Neural progenitor cell (in vitro differentiated cells): ENCODE results near the gene EIF2D. TPM values are rescaled to one million over a fixed set of nuclear protein-coding genes. Genes with fewer than 3 reads are reported as not detected.

Experiments used
- DNase-seq: peaks from one replicate; pipeline ENCODE4 v3.0.0-alpha.2; 2016; ENCODE audit warnings: low spot score
- H2AFZ ChIP-seq: fragments of 200-600 bp; sonication (generic); replicated peaks from 2 replicates; pipeline ENCODE4 v1.6.1; 2016; ENCODE audit warnings: antibody characterized with exemption
- H3F3A ChIP-seq: fragments of 200-600 bp; sonication (generic); 2 replicates; pipeline ENCODE4 v1.6.1; 2016; ENCODE audit warnings: antibody characterized with exemption, low read depth
- H3K27ac ChIP-seq: fragments of 200-600 bp; sonication (generic); 2 replicates; pipeline ENCODE4 v1.5.1; 2016; ENCODE audit warnings: mild to moderate bottlenecking
- H3K27me3 ChIP-seq: fragments of 200-600 bp; sonication (generic); 2 replicates; pipeline ENCODE4 v1.6.1; 2016; ENCODE audit warnings: mild to moderate bottlenecking, moderate library complexity
- H3K36me3 ChIP-seq: fragments of 200-600 bp; sonication (generic); 2 replicates; pipeline ENCODE4 v1.5.1; 2016
- H3K4me1 ChIP-seq: fragments of 200-600 bp; sonication (generic); 2 replicates; pipeline ENCODE4 v1.6.1; 2016; ENCODE audit warnings: mixed run types
- H3K4me2 ChIP-seq: fragments of 200-600 bp; sonication (generic); 2 replicates; pipeline ENCODE4 v1.6.1; 2016
- H3K4me3 ChIP-seq: fragments of 200-600 bp; sonication (generic); 2 replicates; pipeline ENCODE4 v1.5.1; 2016
- H3K79me2 ChIP-seq: fragments of 200-600 bp; sonication (generic); 2 replicates; pipeline ENCODE4 v1.6.1; 2016; ENCODE audit warnings: low read depth
- H3K9ac ChIP-seq: fragments of 200-600 bp; sonication (generic); 2 replicates; pipeline ENCODE4 v1.6.1; 2016
- H3K9me3 ChIP-seq: fragments of 200-600 bp; sonication (generic); 2 replicates; pipeline ENCODE4 v1.5.1; 2016; ENCODE audit warnings: low read depth
- H4K20me1 ChIP-seq: fragments of 200-600 bp; sonication (generic); 2 replicates; pipeline ENCODE4 v1.6.1; 2016; ENCODE audit warnings: low read depth
- H3K27ac Mint-ChIP-seq: 3 replicates; pipeline ENCODE4 v1.8.0; 2021; ENCODE audit warnings: mixed read lengths
- H3K27me3 Mint-ChIP-seq: 2 replicates; pipeline ENCODE4 v1.8.0; 2022; ENCODE audit warnings: low read depth, mild to moderate bottlenecking, inconsistent platforms, moderate library complexity, mixed read lengths; ENCODE audit not compliant: insufficient read depth
- H3K36me3 Mint-ChIP-seq: 3 replicates; pipeline ENCODE4 v1.8.0; 2021; ENCODE audit warnings: mixed read lengths
- H3K4me1 Mint-ChIP-seq: 3 replicates; pipeline ENCODE4 v1.8.0; 2021; ENCODE audit warnings: mixed read lengths
- H3K4me3 Mint-ChIP-seq: 3 replicates; pipeline ENCODE4 v1.8.0; 2021; ENCODE audit warnings: mild to moderate bottlenecking, moderate library complexity, mixed read lengths
- H3K9me3 Mint-ChIP-seq: 3 replicates; pipeline ENCODE4 v1.8.0; 2020; ENCODE audit warnings: mixed read lengths
- CTCF ChIP-seq: fragments of 200-600 bp; sonication (generic); IDR thresholded peaks from 2 replicates; pipeline ENCODE4 v1.5.1; 2017; ENCODE audit warnings: antibody characterized with exemption, mild to moderate bottlenecking
- EZH2 ChIP-seq: fragments of 200-600 bp; sonication (generic); IDR thresholded peaks from 2 replicates; pipeline ENCODE4 v1.6.1; 2017; ENCODE audit warnings: antibody characterized with exemption, mild to moderate bottlenecking, moderate library complexity
- EZH2phosphoT487 ChIP-seq: fragments of 200-600 bp; sonication (generic); IDR thresholded peaks from 2 replicates; pipeline ENCODE4 v1.6.1; 2017; ENCODE audit warnings: antibody characterized with exemption
- total RNA-seq: library from RNA; depleted of rRNA; stranded (reverse); fragments of >200 nt; gene quantifications from 2 replicates; pipeline ENCODE4 v1.2.3, GENCODE V29; 2015; ENCODE audit warnings: low replicate concordance

EIF2D gene
- total RNA-seq, 1 donor from 2014 or later, result 47.5 TPM

GRCh38 chr1:206656936-206657335, 44.7 kb upstream of the EIF2D start:
- H3K4me3 ChIP-seq, result no peak overlapping the region
- no peaks in the 10 kb centered on the region for H3K79me2 ChIP-seq
- H4K20me1 ChIP-seq, result no peaks in the 10 kb centered on the region
- Mint-ChIP-seq H3K36me3 (peaks cover 7% of the 10 kb centered on the region), H3K9me3 (no peaks in the 10 kb centered on the region), H3K27me3 (peaks cover 7% of the 10 kb centered on the region), H3K4me3 (no peak overlapping the region), H3K27ac (no peak overlapping the region), H3K4me1 (peaks cover 6% of the 10 kb centered on the region)
- H3K36me3 ChIP-seq, result no peaks in the 10 kb centered on the region
- H3K9me3 ChIP-seq, result no peaks in the 10 kb centered on the region
- no peak overlapping the region for H2AFZ ChIP-seq
- DNase-seq, result no peak
- H3K27ac ChIP-seq, result no peak overlapping the region
- H3F3A ChIP-seq, result peaks cover 5% of the 10 kb centered on the region
- H3K4me2 ChIP-seq, result no peak overlapping the region
- TF ChIP-seq EZH2phosphoT487 (no peak), CTCF (no peak), EZH2 (no peak)
- peaks cover 21% of the 10 kb centered on the region for H3K4me1 ChIP-seq
- no peak overlapping the region for H3K9ac ChIP-seq
- peaks cover 17% of the 10 kb centered on the region for H3K27me3 ChIP-seq

GRCh38 chr1:206655471-206655882, 43.2 kb upstream of the EIF2D start:
- H3K27me3 ChIP-seq, result peaks cover 16% of the 10 kb centered on the region
- H3K36me3 ChIP-seq, result no peaks in the 10 kb centered on the region
- H3K9me3 ChIP-seq, result no peaks in the 10 kb centered on the region
- H3F3A ChIP-seq, result peaks cover 5% of the 10 kb centered on the region
- H3K4me2 ChIP-seq, result no peak overlapping the region
- H4K20me1 ChIP-seq, result no peaks in the 10 kb centered on the region
- H3K27me3 Mint-ChIP-seq, result peaks cover 2% of the 10 kb centered on the region
- peaks cover 6% of the 10 kb centered on the region for H3K4me1 Mint-ChIP-seq
- H3K4me3 Mint-ChIP-seq, result no peak overlapping the region
- no peak overlapping the region for H3K27ac ChIP-seq
- no peaks in the 10 kb centered on the region for H3K79me2 ChIP-seq
- no peak overlapping the region for H3K27ac Mint-ChIP-seq
- H3K4me3 ChIP-seq, result no peak overlapping the region
- DNase-seq, result no peak
- H3K9ac ChIP-seq, result no peak overlapping the region
- no peak overlapping the region for H2AFZ ChIP-seq
- H3K36me3 Mint-ChIP-seq, result peaks cover 16% of the 10 kb centered on the region
- peaks cover 21% of the 10 kb centered on the region for H3K4me1 ChIP-seq
- no peaks in the 10 kb centered on the region for H3K9me3 Mint-ChIP-seq
- TF ChIP-seq EZH2, result no peak
- TF ChIP-seq EZH2phosphoT487, result no peak
- no peak for TF ChIP-seq CTCF

DNA sequence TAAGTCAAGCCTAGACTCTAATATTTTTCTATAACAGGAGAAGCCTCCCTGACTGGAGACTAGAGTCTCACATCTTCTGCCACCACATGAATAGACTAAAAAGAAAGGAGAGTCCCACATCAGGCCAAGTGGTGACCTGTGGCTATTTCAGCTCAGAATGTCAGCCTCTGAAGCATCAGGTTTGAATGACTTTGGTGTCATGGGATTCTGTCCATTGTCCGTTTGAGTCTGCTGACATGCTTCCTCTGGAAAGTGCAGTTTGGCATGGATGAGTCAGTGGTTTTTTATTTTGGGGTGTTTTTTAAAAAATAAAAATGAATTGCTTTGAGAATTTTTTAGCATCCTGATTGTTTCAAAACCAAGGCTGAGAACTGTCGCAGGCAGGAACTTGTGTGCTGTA, 42.6 kb upstream of the EIF2D start:
- peaks cover 16% of the 10 kb centered on the region for H3K36me3 Mint-ChIP-seq
- H2AFZ ChIP-seq, result no peak overlapping the region
- H3K79me2 ChIP-seq, result no peaks in the 10 kb centered on the region
- H3K9ac ChIP-seq, result no peak overlapping the region
- no peaks in the 10 kb centered on the region for H4K20me1 ChIP-seq
- H3K4me3 Mint-ChIP-seq, result no peak overlapping the region
- H3K36me3 ChIP-seq, result no peaks in the 10 kb centered on the region
- no peak overlapping the region for H3K27ac ChIP-seq
- peaks cover 6% of the 10 kb centered on the region for H3K4me1 Mint-ChIP-seq
- no peak overlapping the region for H3K4me3 ChIP-seq
- TF ChIP-seq EZH2, result no peak
- no peak for TF ChIP-seq CTCF
- no peak for TF ChIP-seq EZH2phosphoT487
- H3K27me3 ChIP-seq, result peaks cover 16% of the 10 kb centered on the region
- peaks cover 21% of the 10 kb centered on the region for H3K4me1 ChIP-seq
- peaks cover 2% of the 10 kb centered on the region for H3K27me3 Mint-ChIP-seq
- H3F3A ChIP-seq, result peaks cover 5% of the 10 kb centered on the region
- no peak overlapping the region for H3K4me2 ChIP-seq
- no peak overlapping the region for H3K27ac Mint-ChIP-seq
- no peaks in the 10 kb centered on the region for H3K9me3 Mint-ChIP-seq
- DNase-seq, result no peak
- no peaks in the 10 kb centered on the region for H3K9me3 ChIP-seq
